Mesendoderm (in vitro differentiated cells): ENCODE results near the gene LOXL3.

Experiments
- DNase-seq: peaks from one replicate; pipeline ENCODE4 v3.0.0; 2013
- H2AK5ac ChIP-seq: 2 replicates; pipeline ENCODE4 v1.6.1; 2013; ENCODE audit warnings: low read length, inconsistent platforms
- H2BK120ac ChIP-seq: 2 replicates; pipeline ENCODE4 v1.6.1; 2013; ENCODE audit warnings: low read depth, mild to moderate bottlenecking, low read length, moderate library complexity, mixed read lengths
- H2BK15ac ChIP-seq: replicated peaks from 2 replicates; pipeline ENCODE4 v1.6.1; 2013; ENCODE audit warnings: low read depth, mild to moderate bottlenecking, moderate library complexity
- H2BK5ac ChIP-seq: 2 replicates; pipeline ENCODE4 v1.6.1; 2013; ENCODE audit warnings: low read length, inconsistent platforms
- H3K18ac ChIP-seq: 2 replicates; pipeline ENCODE4 v1.6.1; 2013; ENCODE audit warnings: mild to moderate bottlenecking, low read length, mixed read lengths
- H3K23ac ChIP-seq: one replicate; pipeline ENCODE4 v1.6.1; 2013; ENCODE audit warnings: low read length
- H3K27ac ChIP-seq: 2 replicates; pipeline ENCODE4 v1.5.1; 2013; ENCODE audit warnings: low read depth, mild to moderate bottlenecking, inconsistent platforms, low read length, moderate library complexity
- H3K27me3 ChIP-seq: 2 replicates; pipeline ENCODE4 v1.6.1; 2013; ENCODE audit warnings: low read length, control low read depth, mild to moderate bottlenecking, inconsistent platforms; ENCODE audit not compliant: insufficient read depth, poor library complexity
- H3K36me3 ChIP-seq: 2 replicates; pipeline ENCODE4 v1.6.1; 2013; ENCODE audit warnings: low read length, inconsistent platforms; ENCODE audit not compliant: control insufficient read depth, insufficient read depth
- H3K4ac ChIP-seq: one replicate; pipeline ENCODE4 v1.6.1; 2013; ENCODE audit warnings: low read depth, mild to moderate bottlenecking, low read length, moderate library complexity
- H3K4me1 ChIP-seq: 2 replicates; pipeline ENCODE4 v1.6.1; 2013; ENCODE audit warnings: low read depth, low read length, inconsistent platforms; ENCODE audit not compliant: control insufficient read depth
- H3K4me2 ChIP-seq: 2 replicates; pipeline ENCODE4 v1.6.1; 2013; ENCODE audit warnings: low read length
- H3K4me3 ChIP-seq: 2 replicates; pipeline ENCODE4 v1.5.1; 2013; ENCODE audit warnings: mild to moderate bottlenecking, low read length
- H3K56ac ChIP-seq: one replicate; pipeline ENCODE4 v1.6.1; 2013; ENCODE audit warnings: low read length
- H3K79me1 ChIP-seq: 2 replicates; pipeline ENCODE4 v1.6.1; 2013; ENCODE audit warnings: low read length, inconsistent platforms
- H3K79me2 ChIP-seq: 2 replicates; pipeline ENCODE4 v1.6.1; 2013; ENCODE audit warnings: mild to moderate bottlenecking, low read length; ENCODE audit not compliant: control insufficient read depth, insufficient read depth
- H3K9ac ChIP-seq: 2 replicates; pipeline ENCODE4 v1.6.1; 2013; ENCODE audit warnings: low read length, inconsistent platforms
- H4K5ac ChIP-seq: one replicate; pipeline ENCODE4 v1.6.1; 2013; ENCODE audit warnings: low read length
- H4K8ac ChIP-seq: one replicate; pipeline ENCODE4 v1.6.1; 2013; ENCODE audit warnings: low read depth, mild to moderate bottlenecking, control low read depth, low read length, moderate library complexity
- WGBS: extraction: QIAGEN DNeasy Blood & Tissue Kit; methylation state at CpG from one replicate; pipeline ENCODE4 v1.1.7; 2013; ENCODE audit warnings: low lambda C conversion rate, missing lambda C conversion rate; ENCODE audit not compliant: insufficient coverage; ENCODE audit errors: extremely low coverage; 5-methylcytosine and 5-hydroxymethylcytosine counted together

The LOXL3 gene

GRCh38 chr2:74525717-74526648 is 27.8 kb downstream of the LOXL3 start, which contains the start of gene DQX1:
TSS of gene DQX1 (minus strand) at chr2:74526231. CDS start at chr2:74525729, 502 bp downstream.
- H3K79me1 ChIP-seq, result peaks cover 16% of the 10 kb centered on the region
- no peak within 1 kb of the TSS for H3K18ac ChIP-seq
- H4K5ac ChIP-seq, result no peak within 1 kb of the TSS
- no CpG with 5 or more reads among the region's 11 CpGs for WGBS
- no peak within 1 kb of the TSS for H3K9ac ChIP-seq
- peaks cover 8% of the 10 kb centered on the region for H3K4me1 ChIP-seq
- no peak within 1 kb of the TSS for H3K4me3 ChIP-seq
- DNase-seq, result peak; percentile 84
- no peak within 1 kb of the TSS for H3K4ac ChIP-seq
- H2BK15ac ChIP-seq, result no peak within 1 kb of the TSS
- peaks cover 6% of the 10 kb centered on the region for H3K36me3 ChIP-seq
- H3K23ac ChIP-seq, result no peak within 1 kb of the TSS
- no peak within 1 kb of the TSS for H2BK5ac ChIP-seq
- peaks cover 16% of the 10 kb centered on the region for H3K79me2 ChIP-seq
- no peak within 1 kb of the TSS for H3K56ac ChIP-seq
- no peak within 1 kb of the TSS for H3K4me2 ChIP-seq
- no peak within 1 kb of the TSS for H3K27ac ChIP-seq
- no peak within 1 kb of the TSS for H2BK120ac ChIP-seq
- no peaks in the 10 kb centered on the region for H3K27me3 ChIP-seq
- H4K8ac ChIP-seq, result no peak within 1 kb of the TSS
- no peak within 1 kb of the TSS for H2AK5ac ChIP-seq

- no peak for DNase-seq
- Histone ChIP-seq H2BK120ac (no peak overlapping the region), H3K4me1 (peaks cover 7% of the 10 kb centered on the region), H3K18ac (no peak overlapping the region), H4K8ac (no peak overlapping the region), H3K4ac (no peak overlapping the region), H3K79me1 (peaks cover 16% of the 10 kb centered on the region), H3K4me3 (no peak overlapping the region), H2BK5ac (no peak overlapping the region), H3K36me3 (peaks cover 6% of the 10 kb centered on the region), H3K23ac (no peak overlapping the region), H3K56ac (no peak overlapping the region), H2BK15ac (no peak overlapping the region), H2AK5ac (no peak overlapping the region), H3K79me2 (peaks cover 16% of the 10 kb centered on the region), H3K27me3 (no peaks in the 10 kb centered on the region), H4K5ac (no peak overlapping the region), H3K9ac (no peak overlapping the region), H3K27ac (no peak overlapping the region), H3K4me2 (no peak overlapping the region)
- WGBS, result no CpG with 5 or more reads among the region's 10 CpGs
Observed at GRCh38 chr2:74524955-74525716, 28.6 kb downstream of the LOXL3 start.

- DNase-seq, result no peak
- Histone ChIP-seq H2AK5ac (no peak overlapping the region), H3K27me3 (peaks cover 9% of the 10 kb centered on the region), H3K27ac (no peak overlapping the region), H4K5ac (no peak overlapping the region), H3K56ac (no peak overlapping the region), H3K79me2 (peaks cover 14% of the 10 kb centered on the region), H3K9ac (no peak overlapping the region), H3K36me3 (peaks cover 6% of the 10 kb centered on the region), H3K18ac (no peak overlapping the region), H3K4me3 (no peak overlapping the region), H4K8ac (no peak overlapping the region), H2BK120ac (no peak overlapping the region), H3K4ac (no peak overlapping the region), H3K79me1 (peaks cover 14% of the 10 kb centered on the region), H3K4me1 (peaks cover 7% of the 10 kb centered on the region), H2BK15ac (no peak overlapping the region), H2BK5ac (no peak overlapping the region), H3K23ac (no peak overlapping the region), H3K4me2 (no peak overlapping the region)
- no CpG with 5 or more reads among the region's 9 CpGs for WGBS
Observed at GRCh38 chr2:74524005-74524404, 29.7 kb downstream of the LOXL3 start.

- Histone ChIP-seq H3K4me3 (no peak overlapping the region), H3K27me3 (peaks cover 22% of the 10 kb centered on the region)
Observed at GRCh38 chr2:74522516-74522915, 31.2 kb downstream of the LOXL3 start.

GRCh38 chr2:74516650-74517049 is 37.1 kb downstream of the LOXL3 start:
- H3K4me1 ChIP-seq, result peaks cover 3% of the 10 kb centered on the region
- H3K4me3 ChIP-seq, result no peak overlapping the region

More at GRCh38 chr2:74522516-74522915, 31.2 kb downstream of the LOXL3 start:
- no peak overlapping the region for H3K23ac ChIP-seq
- no peak for DNase-seq
- H3K27ac ChIP-seq, result no peak overlapping the region
- H4K8ac ChIP-seq, result no peak overlapping the region
- H3K79me2 ChIP-seq, result no peaks in the 10 kb centered on the region
- H3K36me3 ChIP-seq, result peaks cover 4% of the 10 kb centered on the region
- no CpG with 5 or more reads among the region's 3 CpGs for WGBS
- no peaks in the 10 kb centered on the region for H3K79me1 ChIP-seq
- H3K4me1 ChIP-seq, result no peaks in the 10 kb centered on the region
- no peak overlapping the region for H3K9ac ChIP-seq
- no peak overlapping the region for H2BK15ac ChIP-seq
- H2BK120ac ChIP-seq, result no peak overlapping the region
- no peak overlapping the region for H2BK5ac ChIP-seq
- no peak overlapping the region for H2AK5ac ChIP-seq
- H3K4ac ChIP-seq, result no peak overlapping the region
- H4K5ac ChIP-seq, result no peak overlapping the region
- H3K18ac ChIP-seq, result no peak overlapping the region
- H3K4me2 ChIP-seq, result no peak overlapping the region
- no peak overlapping the region for H3K56ac ChIP-seq

More at GRCh38 chr2:74516650-74517049, 37.1 kb downstream of the LOXL3 start:
- WGBS, result no CpG with 5 or more reads among the region's 13 CpGs
- Histone ChIP-seq H2BK15ac (no peak overlapping the region), H3K9ac (no peak overlapping the region), H3K23ac (no peak overlapping the region), H3K4me2 (no peak overlapping the region), H4K5ac (no peak overlapping the region), H3K18ac (no peak overlapping the region), H3K79me1 (no peaks in the 10 kb centered on the region), H4K8ac (no peak overlapping the region), H3K27me3 (peaks cover 68% of the 10 kb centered on the region), H3K79me2 (no peaks in the 10 kb centered on the region), H3K27ac (no peak overlapping the region), H2AK5ac (no peak overlapping the region), H3K4ac (no peak overlapping the region), H2BK5ac (no peak overlapping the region), H3K36me3 (no peaks in the 10 kb centered on the region), H2BK120ac (no peak overlapping the region), H3K56ac (no peak overlapping the region)
- DNase-seq, result no peak
